ENCODE data around the gene CCT5. TPM values are rescaled to one million over a fixed set of nuclear protein-coding genes. Genes with fewer than 3 reads are reported as not detected.
"Not testable (repeated sequence)": the region's sequence is repeated elsewhere in the genome, so short reads cannot be mapped to it uniquely, and the experiment has no call there.

CCT5 gene
- total and polyA plus RNA-seq, 4 donors: 201 to 261 (median 202) TPM

- 81% methylated on average over 8 of the region's 8 CpGs for WGBS (ENCODE audit: insufficient coverage)
- H3K9me3 ChIP-seq (ENCODE audit: control insufficient read depth, insufficient read depth, low read length): no peaks in the 10 kb centered on the region
- H3K27me3 ChIP-seq (ENCODE audit: control insufficient read depth, insufficient read depth, low read length): no peaks in the 10 kb centered on the region
- H3K36me3 ChIP-seq (ENCODE audit: control insufficient read depth, insufficient read depth, low read length): peaks cover 18% of the 10 kb centered on the region
- no peak overlapping the region for H3K27ac ChIP-seq (ENCODE audit: low read depth, low read length)
- H3K4me3 ChIP-seq (ENCODE audit: low read depth, low read length): no peak overlapping the region
- DNase-seq (ENCODE audit: low read depth in 4 of 6, low spot score in 6 of 6): no peak
- no peaks in the 10 kb centered on the region for H3K4me1 ChIP-seq (ENCODE audit: control insufficient read depth, insufficient read depth, low read length)
Observed at GRCh38 chr5:10235350-10235749, 14.7 kb upstream of the CCT5 start.

- H3K27ac ChIP-seq (ENCODE audit: low read depth, low read length): no peak overlapping the region
- no peaks in the 10 kb centered on the region for H3K36me3 ChIP-seq (ENCODE audit: control insufficient read depth, insufficient read depth, low read length)
- no peaks in the 10 kb centered on the region for H3K9me3 ChIP-seq (ENCODE audit: control insufficient read depth, insufficient read depth, low read length)
- no peak for DNase-seq (ENCODE audit: low read depth in 4 of 6, low spot score in 6 of 6)
- H3K4me3 ChIP-seq (ENCODE audit: low read depth, low read length): no peak overlapping the region
- H3K27me3 ChIP-seq (ENCODE audit: control insufficient read depth, insufficient read depth, low read length): no peaks in the 10 kb centered on the region
- no CpG with 5 or more reads among the region's 1 CpG for WGBS (ENCODE audit: insufficient coverage)
- H3K4me1 ChIP-seq (ENCODE audit: control insufficient read depth, insufficient read depth, low read length): peaks cover 2% of the 10 kb centered on the region
Observed at GRCh38 chr5:10243660-10244240, 6.3 kb upstream of the CCT5 start.

GRCh38 chr5:10244342-10244944, 5.6 kb upstream of the CCT5 start:
- H3K27me3 ChIP-seq (ENCODE audit: control insufficient read depth, insufficient read depth, low read length): no peaks in the 10 kb centered on the region
- 98% methylated on average over 7 of the region's 10 CpGs for WGBS (ENCODE audit: insufficient coverage)
- no peak for DNase-seq (ENCODE audit: low read depth in 4 of 6, low spot score in 6 of 6)

GRCh38 chr5:10246761-10247160, 3.3 kb upstream of the CCT5 start:
- H3K27ac ChIP-seq (ENCODE audit: low read depth, low read length): no peak overlapping the region
- 86% methylated on average over 2 of the region's 3 CpGs for WGBS (ENCODE audit: insufficient coverage)
- peaks cover 12% of the 10 kb centered on the region for H3K4me1 ChIP-seq (ENCODE audit: control insufficient read depth, insufficient read depth, low read length)
- H3K9me3 ChIP-seq (ENCODE audit: control insufficient read depth, insufficient read depth, low read length): no peaks in the 10 kb centered on the region
- DNase-seq (ENCODE audit: low read depth in 4 of 6, low spot score in 6 of 6): no peak
- H3K27me3 ChIP-seq (ENCODE audit: control insufficient read depth, insufficient read depth, low read length): no peaks in the 10 kb centered on the region
- H3K36me3 ChIP-seq (ENCODE audit: control insufficient read depth, insufficient read depth, low read length): no peaks in the 10 kb centered on the region
- H3K4me3 ChIP-seq (ENCODE audit: low read depth, low read length): no peak overlapping the region

More at GRCh38 chr5:10244342-10244944, 5.6 kb upstream of the CCT5 start:
- Histone ChIP-seq H3K4me1 (ENCODE audit: control insufficient read depth, insufficient read depth, low read length) (peaks cover 7% of the 10 kb centered on the region), H3K27ac (ENCODE audit: low read depth, low read length) (no peak overlapping the region), H3K4me3 (ENCODE audit: low read depth, low read length) (no peak overlapping the region), H3K9me3 (ENCODE audit: control insufficient read depth, insufficient read depth, low read length) (no peaks in the 10 kb centered on the region), H3K36me3 (ENCODE audit: control insufficient read depth, insufficient read depth, low read length) (no peaks in the 10 kb centered on the region)

GRCh38 chr5:10247217-10247616, 2.9 kb upstream of the CCT5 start:
- not testable (repeated sequence) for H3K9me3 ChIP-seq (ENCODE audit: control insufficient read depth, insufficient read depth, low read length); H3K27ac ChIP-seq (ENCODE audit: low read depth, low read length); H3K27me3 ChIP-seq (ENCODE audit: control insufficient read depth, insufficient read depth, low read length); H3K36me3 ChIP-seq (ENCODE audit: control insufficient read depth, insufficient read depth, low read length); DNase-seq (ENCODE audit: low read depth in 4 of 6, low spot score in 6 of 6); H3K4me3 ChIP-seq (ENCODE audit: low read depth, low read length)
- peaks cover 12% of the 10 kb centered on the region for H3K4me1 ChIP-seq (ENCODE audit: control insufficient read depth, insufficient read depth, low read length)
- WGBS (ENCODE audit: insufficient coverage): 90% methylated on average over 4 of the region's 4 CpGs

GRCh38 chr5:10248378-10249260, 1.5 kb upstream of the CCT5 start:
- Histone ChIP-seq H3K4me1 (ENCODE audit: control insufficient read depth, insufficient read depth, low read length) (peaks cover 19% of the 10 kb centered on the region), H3K36me3 (ENCODE audit: control insufficient read depth, insufficient read depth, low read length) (no peaks in the 10 kb centered on the region), H3K27ac (ENCODE audit: low read depth, low read length) (peak overlapping the region; percentile 85), H3K27me3 (ENCODE audit: control insufficient read depth, insufficient read depth, low read length) (no peaks in the 10 kb centered on the region), H3K9me3 (ENCODE audit: control insufficient read depth, insufficient read depth, low read length) (no peaks in the 10 kb centered on the region), H3K4me3 (ENCODE audit: low read depth, low read length) (peak overlapping the region; percentile 99)
- WGBS (ENCODE audit: insufficient coverage): 68% methylated on average over 12 of the region's 29 CpGs
- DNase-seq (ENCODE audit: low read depth in 4 of 6, low spot score in 6 of 6): no peak

GRCh38 chr5:10250806-10251276, 761 bp downstream of the CCT5 start:
- no peak overlapping the region for H3K27ac ChIP-seq (ENCODE audit: low read depth, low read length)
- peaks cover 19% of the 10 kb centered on the region for H3K4me1 ChIP-seq (ENCODE audit: control insufficient read depth, insufficient read depth, low read length)
- peak overlapping the region; percentile 99 for H3K4me3 ChIP-seq (ENCODE audit: low read depth, low read length)
- no peaks in the 10 kb centered on the region for H3K9me3 ChIP-seq (ENCODE audit: control insufficient read depth, insufficient read depth, low read length)
- WGBS (ENCODE audit: insufficient coverage): under 1% methylated on average over 19 of the region's 21 CpGs
- H3K36me3 ChIP-seq (ENCODE audit: control insufficient read depth, insufficient read depth, low read length): peaks cover 5% of the 10 kb centered on the region
- H3K27me3 ChIP-seq (ENCODE audit: control insufficient read depth, insufficient read depth, low read length): no peaks in the 10 kb centered on the region
- DNase-seq (ENCODE audit: low read depth in 4 of 6, low spot score in 6 of 6): peak in 2 of 6 donors; percentile 10 to 38

- no peaks in the 10 kb centered on the region for H3K27me3 ChIP-seq (ENCODE audit: control insufficient read depth, insufficient read depth, low read length)
- no peak for DNase-seq (ENCODE audit: low read depth in 4 of 6, low spot score in 6 of 6)
- no peak overlapping the region for H3K27ac ChIP-seq (ENCODE audit: low read depth, low read length)
- peak overlapping the region; percentile 99 for H3K4me3 ChIP-seq (ENCODE audit: low read depth, low read length)
- 10% methylated on average over 2 of the region's 7 CpGs for WGBS (ENCODE audit: insufficient coverage)
- H3K4me1 ChIP-seq (ENCODE audit: control insufficient read depth, insufficient read depth, low read length): peaks cover 19% of the 10 kb centered on the region
- H3K36me3 ChIP-seq (ENCODE audit: control insufficient read depth, insufficient read depth, low read length): peaks cover 9% of the 10 kb centered on the region
- H3K9me3 ChIP-seq (ENCODE audit: control insufficient read depth, insufficient read depth, low read length): no peaks in the 10 kb centered on the region
Observed at GRCh38 chr5:10251405-10251804, 1.3 kb downstream of the CCT5 start.

- H3K36me3 ChIP-seq (ENCODE audit: control insufficient read depth, insufficient read depth, low read length): peaks cover 12% of the 10 kb centered on the region
- H3K4me3 ChIP-seq (ENCODE audit: low read depth, low read length): no peak overlapping the region
- 90% methylated on average over 2 of the region's 3 CpGs for WGBS (ENCODE audit: insufficient coverage)
Observed at GRCh38 chr5:10253390-10253789, 3.3 kb downstream of the CCT5 start.

More at GRCh38 chr5:10253390-10253789, 3.3 kb downstream of the CCT5 start:
- Histone ChIP-seq H3K4me1 (ENCODE audit: control insufficient read depth, insufficient read depth, low read length) (peaks cover 19% of the 10 kb centered on the region), H3K9me3 (ENCODE audit: control insufficient read depth, insufficient read depth, low read length) (no peaks in the 10 kb centered on the region), H3K27ac (ENCODE audit: low read depth, low read length) (no peak overlapping the region), H3K27me3 (ENCODE audit: control insufficient read depth, insufficient read depth, low read length) (no peaks in the 10 kb centered on the region)
- no peak for DNase-seq (ENCODE audit: low read depth in 4 of 6, low spot score in 6 of 6)

Data from spinal cord (tissue), 10 donors.